ENCODE measurements around the gene ARHGEF11.

DNA sequence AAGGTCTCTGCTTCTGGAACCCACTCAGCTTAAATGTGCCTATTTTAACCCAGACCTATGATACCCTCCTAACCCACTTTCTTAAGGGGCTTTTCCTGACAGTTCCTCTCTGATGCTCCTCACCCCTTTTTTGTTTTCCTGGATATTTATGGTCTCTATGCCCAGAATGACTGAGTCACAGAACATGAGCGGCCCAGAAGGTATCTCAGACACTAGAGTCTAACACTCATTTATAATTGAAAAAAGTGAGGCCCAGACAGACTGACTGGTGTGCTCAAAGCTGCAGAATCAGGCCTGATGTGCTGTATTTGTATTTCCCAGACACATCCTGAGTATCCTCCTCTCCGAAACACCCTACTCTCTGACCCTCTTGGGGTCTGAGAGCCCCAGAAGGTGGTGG is 81.1 kb downstream of the ARHGEF11 start:
- TF ChIP-seq, protein P1, sequence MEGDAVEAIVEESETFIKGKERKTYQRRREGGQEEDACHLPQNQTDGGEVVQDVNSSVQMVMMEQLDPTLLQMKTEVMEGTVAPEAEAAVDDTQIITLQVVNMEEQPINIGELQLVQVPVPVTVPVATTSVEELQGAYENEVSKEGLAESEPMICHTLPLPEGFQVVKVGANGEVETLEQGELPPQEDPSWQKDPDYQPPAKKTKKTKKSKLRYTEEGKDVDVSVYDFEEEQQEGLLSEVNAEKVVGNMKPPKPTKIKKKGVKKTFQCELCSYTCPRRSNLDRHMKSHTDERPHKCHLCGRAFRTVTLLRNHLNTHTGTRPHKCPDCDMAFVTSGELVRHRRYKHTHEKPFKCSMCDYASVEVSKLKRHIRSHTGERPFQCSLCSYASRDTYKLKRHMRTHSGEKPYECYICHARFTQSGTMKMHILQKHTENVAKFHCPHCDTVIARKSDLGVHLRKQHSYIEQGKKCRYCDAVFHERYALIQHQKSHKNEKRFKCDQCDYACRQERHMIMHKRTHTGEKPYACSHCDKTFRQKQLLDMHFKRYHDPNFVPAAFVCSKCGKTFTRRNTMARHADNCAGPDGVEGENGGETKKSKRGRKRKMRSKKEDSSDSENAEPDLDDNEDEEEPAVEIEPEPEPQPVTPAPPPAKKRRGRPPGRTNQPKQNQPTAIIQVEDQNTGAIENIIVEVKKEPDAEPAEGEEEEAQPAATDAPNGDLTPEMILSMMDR (IDR thresholded peaks at IDR 0.05; ENCODE audit: low read depth, low read length) = no peak
- TF ChIP-seq MYC (IDR thresholded peaks at IDR 0.05; ENCODE audit: low read depth, low read length) (no peak), POLR2A (IDR thresholded peaks at IDR 0.05; ENCODE audit: extremely low read depth, insufficient read length) (no peak)

All from NB4 (cell line).